Measurements from ENCODE around the gene ADCY9. TPM values are rescaled to one million over a fixed set of nuclear protein-coding genes. Genes with fewer than 3 reads are reported as not detected.

ADCY9 gene
- total RNA-seq, 1 experiment from 2014 or later, result 7.8 TPM

DNA sequence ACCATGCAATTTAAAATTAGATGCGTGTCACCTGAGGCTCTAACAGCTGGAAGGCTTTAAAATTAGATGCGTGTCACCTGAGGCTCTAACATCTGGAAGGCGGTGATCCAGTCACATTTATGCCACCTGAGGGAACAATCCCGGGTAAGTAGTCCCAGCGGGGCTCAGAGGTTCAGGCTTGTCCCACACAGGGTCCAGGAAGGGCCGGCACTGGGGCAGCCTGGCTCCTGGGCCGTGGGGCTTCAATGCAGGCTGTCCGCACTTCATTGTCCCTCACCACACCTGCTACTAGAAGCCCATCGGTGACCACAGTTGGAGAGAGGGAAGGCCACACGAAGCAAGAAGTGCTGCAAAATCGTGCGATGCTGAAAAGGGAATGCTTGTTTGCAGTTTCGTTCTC lies 15.4 kb upstream of the ADCY9 start:
- DNase-seq (ENCODE audit: low read depth), result no peak
- in situ Hi-C loops (cut with HindIII; ENCODE audit: low pct_unique_long_range_greater_than_20kb, low sequenced_read_pairs), result no loop called here

DNA sequence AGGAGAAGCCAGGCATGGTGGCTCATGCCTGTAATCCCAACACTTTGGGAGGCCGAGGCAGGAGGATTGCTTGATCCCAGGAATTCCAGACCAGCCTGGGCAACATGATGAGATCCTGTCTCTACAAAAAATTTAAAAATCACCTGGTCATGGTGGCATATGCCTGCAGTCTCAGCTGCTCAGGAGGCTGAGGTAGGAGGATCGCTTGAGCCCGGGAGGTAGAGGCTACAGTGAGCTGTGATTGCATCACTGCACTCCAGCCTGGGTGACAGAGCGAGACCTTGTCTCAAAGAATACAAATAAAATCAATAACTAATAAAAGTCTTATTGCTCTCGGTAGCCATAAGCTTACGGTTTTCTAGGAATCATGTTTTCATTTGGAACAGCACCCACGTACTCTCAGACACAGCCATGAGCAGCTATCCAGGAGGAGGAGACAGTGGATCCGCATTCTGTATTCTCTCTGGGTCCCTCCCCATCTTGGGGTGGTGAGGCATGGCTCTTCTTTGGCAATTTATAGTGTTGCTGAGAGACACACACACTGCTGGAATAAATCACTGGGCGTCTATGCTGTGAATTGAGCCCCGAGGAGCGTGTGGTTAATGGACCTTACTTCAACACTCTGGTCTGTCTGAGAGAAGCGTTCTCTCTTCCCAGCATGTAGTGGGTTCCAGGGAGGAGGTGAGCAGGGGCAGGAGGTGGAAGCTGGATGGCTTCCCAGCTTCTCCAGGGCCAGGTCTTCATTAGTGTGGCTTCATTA lies 8.5 kb upstream of the ADCY9 start:
- in situ Hi-C loops (cut with HindIII; ENCODE audit: low pct_unique_long_range_greater_than_20kb, low sequenced_read_pairs), result no loop called here
- DNase-seq (ENCODE audit: low read depth), result no peak

DNA sequence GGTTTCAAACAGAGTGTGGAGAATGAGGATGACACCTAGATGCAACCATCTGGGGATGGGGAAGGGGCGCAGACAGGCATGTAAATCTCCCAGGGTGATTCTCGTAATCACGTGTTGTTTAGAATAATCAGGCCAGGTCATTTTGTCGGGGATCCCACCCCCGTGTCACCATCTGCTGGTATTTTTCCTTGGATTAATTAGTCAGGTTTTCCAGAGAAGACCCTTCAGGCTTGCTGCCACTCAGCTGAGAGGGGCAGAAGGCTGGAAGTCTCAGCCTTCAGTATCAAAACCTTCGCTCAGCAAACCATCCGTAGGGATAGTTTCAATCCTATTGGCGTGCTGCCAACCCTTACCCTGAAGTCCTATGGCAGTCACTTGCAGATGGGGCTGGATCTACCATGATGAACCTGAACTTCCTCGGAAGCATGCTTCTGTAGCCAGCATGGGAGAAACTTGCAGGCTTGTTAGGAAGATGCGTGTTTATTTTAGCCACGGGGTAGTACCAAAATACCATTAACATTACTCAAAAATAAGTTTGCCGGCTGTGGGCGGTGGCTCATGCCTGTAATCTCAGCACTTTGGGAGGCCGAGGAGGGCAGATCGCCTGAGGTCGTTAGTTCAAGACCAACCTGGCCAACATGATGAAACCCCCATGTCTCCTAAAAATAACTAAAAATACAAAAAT lies 7.5 kb upstream of the ADCY9 start:
- in situ Hi-C loops (cut with HindIII; ENCODE audit: low pct_unique_long_range_greater_than_20kb, low sequenced_read_pairs), result no loop called here
- DNase-seq (ENCODE audit: low read depth), result no peak

- in situ Hi-C loops (cut with HindIII; ENCODE audit: low pct_unique_long_range_greater_than_20kb, low sequenced_read_pairs), result no loop called here
- DNase-seq (ENCODE audit: low read depth), result no peak
Observed at GRCh38 chr16:4120176-4120575, 3.9 kb upstream of the ADCY9 start.

- DNase-seq (ENCODE audit: low read depth), result no peak
- in situ Hi-C loops (cut with HindIII; ENCODE audit: low pct_unique_long_range_greater_than_20kb, low sequenced_read_pairs), result no loop called here
Observed at GRCh38 chr16:4117250-4117578, 972 bp upstream of the ADCY9 start.

DNA sequence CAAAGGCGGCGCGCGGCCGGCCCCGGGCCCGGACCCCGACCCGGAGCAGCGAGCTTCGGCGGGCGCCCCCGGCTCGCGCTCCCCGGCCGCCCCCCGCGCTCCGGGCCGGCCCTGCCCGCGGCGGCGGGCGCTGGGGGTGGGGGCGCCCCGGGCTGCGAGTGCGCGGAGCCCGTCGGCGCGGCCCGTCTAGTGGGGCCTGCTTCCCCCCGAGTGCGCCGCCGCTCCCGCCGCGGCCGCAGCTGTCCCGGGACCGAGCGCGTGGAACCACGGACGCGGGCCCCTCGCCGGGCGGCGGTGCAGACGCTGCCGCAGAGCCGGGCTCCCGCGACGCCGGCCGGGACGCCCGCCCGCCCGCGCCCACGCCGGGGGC lies 308 bp downstream of the ADCY9 start:
- in situ Hi-C loops (cut with HindIII; ENCODE audit: low pct_unique_long_range_greater_than_20kb, low sequenced_read_pairs), result no loop called here

DNA sequence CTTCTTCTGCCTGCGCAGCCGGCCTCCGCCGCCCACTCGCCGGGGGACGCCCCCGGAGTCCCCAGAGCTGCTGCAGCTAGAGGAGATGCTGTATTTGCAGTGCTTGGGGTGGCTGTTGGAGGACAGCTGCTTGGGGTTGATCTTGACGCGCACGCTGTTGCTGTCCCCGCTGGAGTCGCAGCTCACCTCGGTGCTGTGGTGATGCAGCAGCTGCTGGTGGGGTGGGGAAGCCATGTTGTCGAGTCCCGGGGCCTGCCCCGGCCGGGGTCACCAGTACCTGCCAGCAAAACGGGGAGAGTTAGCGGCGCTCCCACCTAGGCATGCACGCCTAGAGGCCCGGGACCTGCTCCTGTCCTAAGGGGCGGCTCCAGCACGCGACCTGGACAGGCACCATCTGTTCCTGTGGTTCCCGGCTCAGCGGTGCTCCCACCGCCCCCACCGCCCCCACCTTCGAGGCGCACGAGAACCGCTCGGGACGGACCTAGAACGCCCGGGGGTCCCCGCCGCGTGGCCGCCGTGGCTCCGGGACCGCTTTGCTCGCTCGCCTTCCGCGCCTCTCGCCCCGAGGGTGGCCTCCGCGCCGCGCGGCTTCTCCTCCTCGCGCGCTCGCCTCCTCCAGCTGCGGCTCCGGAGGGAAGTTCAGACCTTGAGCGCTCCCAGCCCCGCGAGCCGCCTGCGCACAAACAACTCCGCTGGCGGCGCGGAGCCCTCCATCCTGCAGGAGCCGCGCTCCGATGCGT lies 863 bp downstream of the ADCY9 start:
- in situ Hi-C loops (cut with HindIII; ENCODE audit: low pct_unique_long_range_greater_than_20kb, low sequenced_read_pairs), result no loop called here
- DNase-seq (ENCODE audit: low read depth), result peak; percentile 30

More for the DNA sequence above, 308 bp downstream of the ADCY9 start:
- DNase-seq (ENCODE audit: low read depth), result no peak

DNA sequence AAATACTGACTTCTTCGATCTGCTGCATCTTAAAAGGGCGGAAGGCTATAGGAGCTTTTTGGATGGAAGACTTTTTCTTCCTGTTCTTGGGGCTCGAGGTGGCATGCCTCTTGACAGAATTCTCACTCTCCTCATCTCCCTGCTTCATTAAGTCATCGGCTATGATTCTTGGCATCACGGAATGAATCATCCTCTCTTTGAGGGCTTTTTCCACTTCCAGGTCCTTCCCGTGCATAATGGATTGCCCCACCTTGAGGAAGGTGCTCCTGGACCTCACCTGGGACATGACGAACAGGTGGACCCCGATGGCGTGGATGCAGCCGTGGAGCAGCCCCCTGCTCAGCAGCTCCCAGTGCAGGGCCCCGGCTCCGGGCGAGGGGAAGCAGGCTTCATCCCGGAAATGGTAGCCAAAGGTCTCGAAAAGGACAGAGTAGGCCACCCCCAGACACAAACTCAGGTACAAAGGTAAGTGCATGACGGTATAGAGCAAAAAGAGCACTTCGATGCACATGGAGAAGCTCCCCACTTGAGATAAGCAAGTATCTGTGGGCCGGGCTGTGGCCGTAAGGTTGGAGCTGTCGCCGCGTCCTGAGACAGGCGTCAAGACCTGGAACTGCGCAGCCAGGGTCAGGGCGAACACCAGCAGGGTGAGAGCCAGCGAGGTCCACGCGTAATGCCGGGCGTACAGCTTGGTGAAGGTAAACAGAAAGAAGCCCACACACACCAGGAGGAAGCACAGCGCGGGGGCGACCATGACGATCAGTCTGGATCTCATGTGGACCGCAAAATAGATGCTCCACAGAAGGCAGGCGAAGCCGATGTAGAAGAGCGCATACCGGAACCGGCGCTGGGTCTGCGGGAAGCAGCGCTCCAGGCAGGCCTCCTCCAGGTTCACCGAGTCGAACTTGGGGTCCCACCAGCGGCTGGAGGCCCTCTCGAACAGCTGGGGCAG lies 1.7 kb downstream of the ADCY9 start:
- in situ Hi-C loops (cut with HindIII; ENCODE audit: low pct_unique_long_range_greater_than_20kb, low sequenced_read_pairs), result no loop called here
- no peak for DNase-seq (ENCODE audit: low read depth)

DNA sequence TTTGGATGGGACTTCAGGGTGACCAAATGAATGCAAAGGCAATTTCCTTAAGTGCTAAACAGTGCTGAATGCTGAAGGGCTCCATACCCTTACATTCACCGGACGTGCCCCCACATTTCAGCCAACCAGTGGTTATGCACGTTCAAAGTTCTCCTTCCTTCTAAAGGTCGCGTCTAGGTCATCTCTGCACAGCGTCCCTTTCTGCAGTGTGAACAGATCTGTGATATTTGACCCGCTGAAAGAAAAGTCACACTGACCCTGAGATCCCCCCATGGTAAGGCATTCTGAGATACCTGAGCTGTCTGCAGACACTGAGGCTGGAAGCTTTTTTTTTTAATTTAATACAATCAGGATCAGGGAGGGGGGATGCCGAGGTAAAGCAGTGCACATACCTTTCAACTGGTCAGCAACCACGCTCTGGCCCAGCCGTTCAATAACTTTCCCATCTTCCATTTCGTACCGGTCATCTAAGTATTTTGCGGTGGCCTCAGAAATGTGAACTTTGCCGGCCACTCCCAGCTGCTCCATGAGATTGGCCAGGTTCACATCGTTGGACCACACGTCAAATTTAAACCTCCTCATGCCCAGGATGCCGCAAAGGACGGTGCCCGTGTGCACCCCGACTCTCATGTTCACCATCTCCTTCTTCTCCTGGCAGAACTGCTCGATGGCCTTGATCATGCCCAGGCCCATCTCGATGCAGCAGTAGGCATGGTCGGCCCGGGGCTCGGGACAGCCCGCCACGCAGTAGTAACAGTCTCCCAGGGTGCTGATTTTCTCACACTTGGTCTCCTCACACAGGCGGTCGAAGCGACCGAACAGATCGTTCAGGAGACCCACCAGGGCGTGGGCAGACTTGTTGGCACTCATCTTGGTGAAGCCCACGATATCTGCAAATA lies 2.6 kb downstream of the ADCY9 start:
- DNase-seq (ENCODE audit: low read depth), result no peak
- in situ Hi-C loops (cut with HindIII; ENCODE audit: low pct_unique_long_range_greater_than_20kb, low sequenced_read_pairs), result no loop called here

DNA sequence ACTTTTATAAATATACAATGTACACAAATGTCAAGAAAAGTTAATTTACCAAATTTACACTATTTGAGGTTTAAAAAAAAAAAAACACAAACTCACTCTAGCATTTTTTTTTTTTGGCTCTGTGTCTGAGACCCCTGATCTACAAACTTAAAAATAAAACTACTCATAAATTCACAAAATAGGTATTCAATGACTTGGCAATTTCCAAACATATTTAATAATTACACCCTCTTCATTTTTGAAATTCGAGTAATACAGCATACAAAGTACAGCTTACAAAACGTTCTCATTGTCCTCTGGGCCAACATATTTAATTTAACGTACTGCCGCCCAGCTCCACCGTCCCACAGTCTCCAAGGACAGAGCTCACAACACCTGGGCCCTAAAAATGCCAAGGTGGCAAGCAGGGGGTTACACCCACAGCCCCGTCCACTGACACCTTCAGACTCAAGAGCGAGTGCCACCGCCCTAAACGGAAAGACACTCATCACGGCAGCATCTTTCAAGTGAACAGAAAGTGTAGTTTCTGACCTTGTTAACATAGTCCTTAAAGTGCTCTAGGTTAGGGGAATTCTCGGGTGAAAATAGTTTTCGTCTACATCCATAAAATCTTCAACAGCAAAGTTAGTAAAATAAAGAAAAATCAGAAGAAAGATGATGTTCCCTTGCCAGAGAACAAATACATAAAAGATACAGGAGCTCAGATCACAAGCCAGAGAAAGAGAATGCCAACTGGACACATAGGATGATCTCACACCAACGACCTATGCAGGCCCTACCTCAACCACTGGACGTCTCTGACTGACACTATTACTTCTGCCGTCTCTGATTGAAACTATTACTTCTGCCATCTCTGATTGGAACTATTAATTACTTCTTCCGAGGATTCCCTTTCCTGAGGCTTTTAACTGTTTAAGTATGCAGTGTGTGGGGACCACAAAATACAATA lies 4.2 kb downstream of the ADCY9 start:
- no peak for DNase-seq (ENCODE audit: low read depth)
- in situ Hi-C loops (cut with HindIII; ENCODE audit: low pct_unique_long_range_greater_than_20kb, low sequenced_read_pairs), result no loop called here

- in situ Hi-C loops (cut with HindIII; ENCODE audit: low pct_unique_long_range_greater_than_20kb, low sequenced_read_pairs), result no loop called here
Observed at GRCh38 chr16:4110680-4111079, 5.6 kb downstream of the ADCY9 start.

GRCh38 chr16:4110065-4110464 lies 6.2 kb downstream of the ADCY9 start:
- in situ Hi-C loops (cut with HindIII; ENCODE audit: low pct_unique_long_range_greater_than_20kb, low sequenced_read_pairs), result no loop called here

More at GRCh38 chr16:4110680-4111079, 5.6 kb downstream of the ADCY9 start:
- DNase-seq (ENCODE audit: low read depth), result no peak

DNA sequence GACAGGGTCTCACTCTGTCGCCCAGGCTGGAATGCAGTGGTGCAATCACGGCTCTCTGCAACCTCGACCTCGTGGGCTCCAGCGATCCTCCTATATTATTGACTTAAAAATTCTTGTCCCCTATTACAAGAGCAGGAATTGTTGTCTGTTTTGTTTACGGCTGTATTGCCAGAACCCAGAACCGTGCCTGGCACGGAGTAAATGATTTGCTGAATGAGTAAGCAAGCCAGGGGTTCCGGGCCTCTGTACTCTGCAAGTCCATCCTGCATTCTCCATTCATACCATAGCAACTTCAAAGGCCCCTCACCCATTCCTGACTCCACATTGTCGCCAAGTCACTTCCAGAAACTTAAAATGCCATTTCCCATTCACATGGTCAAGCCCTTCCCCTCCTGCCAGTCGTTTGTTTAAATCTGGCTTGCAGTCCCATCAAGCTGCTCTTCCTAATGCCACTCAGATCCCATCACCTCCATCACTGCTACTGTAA lies 6.9 kb downstream of the ADCY9 start:
- DNase-seq (ENCODE audit: low read depth), result no peak
- in situ Hi-C loops (cut with HindIII; ENCODE audit: low pct_unique_long_range_greater_than_20kb, low sequenced_read_pairs), result no loop called here

More at GRCh38 chr16:4110065-4110464, 6.2 kb downstream of the ADCY9 start:
- no peak for DNase-seq (ENCODE audit: low read depth)

DNA sequence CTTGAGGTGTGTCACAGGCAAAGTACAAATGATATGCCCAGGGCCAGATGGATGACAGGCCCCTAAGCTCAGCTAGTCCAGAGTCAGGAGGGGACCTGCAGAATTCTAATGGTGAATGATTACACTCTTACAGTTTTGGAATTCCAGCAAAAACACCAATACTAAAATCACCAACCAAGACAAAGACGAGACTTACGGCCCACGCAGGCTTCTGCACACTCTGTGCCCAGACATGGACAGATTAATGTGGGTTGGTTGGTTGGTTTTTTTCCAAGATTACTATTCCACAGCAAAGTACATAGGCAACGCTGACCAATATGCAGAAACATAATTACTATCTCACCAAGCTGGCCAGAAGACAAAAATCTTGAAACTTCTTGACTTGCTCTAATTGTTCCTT lies 9.7 kb downstream of the ADCY9 start:
- in situ Hi-C loops (cut with HindIII; ENCODE audit: low pct_unique_long_range_greater_than_20kb, low sequenced_read_pairs), result no loop called here

DNA sequence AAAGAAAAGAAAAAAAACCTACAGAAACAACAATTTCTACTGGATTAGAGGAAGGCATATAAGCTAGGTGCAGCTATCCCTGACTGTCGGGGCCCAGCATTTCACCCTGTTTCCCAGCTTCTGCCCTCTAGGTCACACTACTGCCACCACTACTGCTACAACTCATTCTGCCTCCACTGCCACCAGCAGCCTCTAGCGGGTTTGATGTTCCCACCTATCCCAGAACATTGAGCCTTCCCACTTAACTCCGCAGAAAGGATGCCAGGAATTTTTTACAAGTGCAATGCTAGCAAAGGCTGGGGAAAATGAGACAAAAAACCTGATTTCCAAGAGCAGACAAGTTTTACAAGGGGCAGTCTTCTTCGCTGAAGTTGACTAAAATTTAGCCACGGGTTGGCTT lies 10.4 kb downstream of the ADCY9 start:
- DNase-seq (ENCODE audit: low read depth), result no peak
- in situ Hi-C loops (cut with HindIII; ENCODE audit: low pct_unique_long_range_greater_than_20kb, low sequenced_read_pairs), result no loop called here

More for the DNA sequence above, 9.7 kb downstream of the ADCY9 start:
- no peak for DNase-seq (ENCODE audit: low read depth)

- no peak for DNase-seq (ENCODE audit: low read depth)
- in situ Hi-C loops (cut with HindIII; ENCODE audit: low pct_unique_long_range_greater_than_20kb, low sequenced_read_pairs), result no loop called here
Observed at GRCh38 chr16:4103745-4104144, 12.5 kb downstream of the ADCY9 start.

All from Caki2 (cell line).